HUES6 (cell line): ENCODE data around the gene FOXN4.

Source experiments
- H3K27ac ChIP-seq: 2 replicates; pipeline ENCODE4 v1.7.0; 2013; ENCODE audit warnings: low read depth, mild to moderate bottlenecking, low read length, inconsistent platforms
- H3K27me3 ChIP-seq: 2 replicates; pipeline ENCODE4 v1.6.1; 2013; ENCODE audit warnings: low read length; ENCODE audit not compliant: control insufficient read depth, insufficient read depth
- H3K36me3 ChIP-seq: 2 replicates; pipeline ENCODE4 v1.6.1; 2013; ENCODE audit warnings: low read length; ENCODE audit not compliant: control insufficient read depth, insufficient read depth
- H3K4me1 ChIP-seq: 2 replicates; pipeline ENCODE4 v1.6.1; 2013; ENCODE audit warnings: low read length; ENCODE audit not compliant: control insufficient read depth, insufficient read depth
- H3K4me3 ChIP-seq: 2 replicates; pipeline ENCODE4 v1.5.1; 2013; ENCODE audit warnings: low read depth, low read length
- H3K9ac ChIP-seq: one replicate; pipeline ENCODE4 v1.6.1; 2013; ENCODE audit warnings: mild to moderate bottlenecking, low read length
- H3K9me3 ChIP-seq: 2 replicates; pipeline ENCODE4 v1.6.1; 2013; ENCODE audit warnings: low read depth, low read length; ENCODE audit not compliant: control insufficient read depth, insufficient read depth

The FOXN4 gene

DNA sequence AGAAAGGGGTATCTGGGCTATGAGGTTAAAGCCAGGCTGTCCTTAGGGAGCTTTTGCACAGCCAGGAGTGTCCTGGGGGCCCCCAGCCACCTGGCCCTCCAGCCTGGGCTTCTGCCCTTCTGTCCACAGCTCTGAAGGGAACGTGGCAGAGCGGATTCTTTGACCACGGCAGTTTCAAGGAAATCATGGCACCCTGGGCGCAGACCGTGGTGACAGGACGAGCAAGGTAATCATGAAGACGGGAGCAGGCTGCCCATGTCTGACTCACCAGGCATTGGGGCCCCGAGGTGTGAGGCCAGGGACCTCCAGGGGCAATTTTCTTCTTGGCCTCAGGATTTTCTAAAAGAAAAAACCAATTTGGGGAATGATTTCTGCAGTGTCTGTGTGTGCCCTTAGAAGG is 53.1 kb downstream of the FOXN4 start:
- H3K27me3 ChIP-seq, result no peaks in the 10 kb centered on the region
- H3K27ac ChIP-seq, result no peak overlapping the region
- no peak overlapping the region for H3K9ac ChIP-seq
- H3K9me3 ChIP-seq, result peaks cover 17% of the 10 kb centered on the region
- no peak overlapping the region for H3K4me3 ChIP-seq
- H3K4me1 ChIP-seq, result peaks cover 3% of the 10 kb centered on the region
- H3K36me3 ChIP-seq, result peaks cover 9% of the 10 kb centered on the region; the same call in 1 of the 2 replicates

DNA sequence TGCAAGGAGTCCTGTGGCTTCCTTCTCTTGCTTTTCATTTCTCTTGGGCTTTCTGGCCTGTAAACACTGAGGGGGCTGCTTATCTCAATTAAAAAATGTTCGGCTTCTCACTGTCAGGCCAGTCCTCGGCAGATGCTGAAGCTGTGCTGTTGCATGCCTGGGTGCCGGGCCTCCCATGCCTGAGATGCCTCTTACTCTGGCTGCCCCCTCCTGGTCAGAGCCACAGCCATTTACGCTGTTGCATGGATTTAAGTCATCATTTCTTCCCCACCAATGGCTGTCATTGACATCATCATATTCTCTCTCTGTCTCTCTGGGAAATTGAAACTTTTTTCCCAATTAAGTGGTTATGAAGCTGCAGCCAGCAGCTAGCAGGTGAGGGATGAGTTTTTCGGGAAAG is 53.7 kb downstream of the FOXN4 start:
- Histone ChIP-seq H3K27ac (no peak overlapping the region), H3K4me3 (no peak overlapping the region), H3K9ac (no peak overlapping the region)

DNA sequence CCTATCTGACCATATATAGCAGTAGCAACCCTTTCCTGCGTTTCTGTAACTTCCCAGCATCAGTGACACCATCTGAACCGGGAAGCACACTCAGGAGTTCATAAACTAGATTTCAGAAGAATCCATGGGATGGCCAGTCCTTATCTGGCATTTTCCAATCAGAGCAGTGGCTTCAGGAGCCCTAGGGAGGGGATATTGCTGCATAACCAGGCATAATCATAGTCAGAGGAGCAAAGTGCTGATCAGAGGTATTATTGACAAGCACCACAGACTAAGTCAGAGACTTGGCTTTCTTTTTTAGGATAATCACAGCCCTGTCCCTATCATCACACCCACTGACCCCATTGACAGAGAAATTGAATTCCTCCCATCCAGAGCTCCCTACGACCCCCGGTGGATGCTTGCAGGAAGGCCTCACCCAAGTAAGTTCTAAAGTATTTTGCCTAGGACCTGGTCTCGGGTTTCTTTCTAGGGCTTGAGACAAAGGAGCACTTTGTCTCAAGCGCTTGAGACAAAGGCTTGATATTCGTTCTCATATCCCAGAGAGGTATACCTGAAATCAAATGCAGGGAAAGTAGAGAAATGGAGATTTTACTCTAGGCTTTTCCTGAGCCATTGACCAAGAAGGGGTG is 55.1 kb downstream of the FOXN4 start:
- H3K27me3 ChIP-seq, result no peaks in the 10 kb centered on the region
- H3K27ac ChIP-seq, result no peak overlapping the region
- H3K4me1 ChIP-seq, result no peaks in the 10 kb centered on the region
- no peak overlapping the region for H3K9ac ChIP-seq
- no peak overlapping the region for H3K4me3 ChIP-seq
- peaks cover 5% of the 10 kb centered on the region; the same call in 1 of the 2 replicates for H3K36me3 ChIP-seq
- H3K9me3 ChIP-seq, result peaks cover 17% of the 10 kb centered on the region

More for the DNA sequence above, 53.7 kb downstream of the FOXN4 start:
- Histone ChIP-seq H3K4me1 (no peaks in the 10 kb centered on the region; the same call in 1 of the 2 replicates), H3K27me3 (no peaks in the 10 kb centered on the region), H3K36me3 (peaks cover 9% of the 10 kb centered on the region; the same call in 1 of the 2 replicates), H3K9me3 (peaks cover 17% of the 10 kb centered on the region)

DNA sequence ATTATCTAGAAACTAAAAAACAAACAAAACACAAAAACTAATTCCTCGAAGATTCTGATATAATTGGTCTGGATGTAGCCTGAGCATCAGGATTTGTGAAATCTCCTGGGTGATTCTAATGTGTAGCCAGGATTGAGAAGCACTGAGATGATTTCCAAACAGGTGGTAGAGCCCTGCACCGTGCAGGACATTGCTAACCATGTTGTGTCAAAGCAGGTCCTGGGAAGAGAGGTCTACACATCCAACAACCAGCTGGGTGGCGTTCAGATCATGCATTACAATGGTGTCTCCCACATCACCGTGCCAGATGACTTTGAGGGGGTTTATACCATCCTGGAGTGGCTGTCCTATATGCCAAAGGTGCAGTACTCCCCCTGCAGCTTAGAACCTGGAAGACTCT is 56.3 kb downstream of the FOXN4 start:
- H3K4me1 ChIP-seq, result no peaks in the 10 kb centered on the region
- H3K9me3 ChIP-seq, result peaks cover 17% of the 10 kb centered on the region
- no peaks in the 10 kb centered on the region for H3K27me3 ChIP-seq
- no peak overlapping the region for H3K4me3 ChIP-seq
- H3K27ac ChIP-seq, result no peak overlapping the region
- H3K36me3 ChIP-seq, result peaks cover 5% of the 10 kb centered on the region; the same call in 1 of the 2 replicates
- no peak overlapping the region for H3K9ac ChIP-seq

DNA sequence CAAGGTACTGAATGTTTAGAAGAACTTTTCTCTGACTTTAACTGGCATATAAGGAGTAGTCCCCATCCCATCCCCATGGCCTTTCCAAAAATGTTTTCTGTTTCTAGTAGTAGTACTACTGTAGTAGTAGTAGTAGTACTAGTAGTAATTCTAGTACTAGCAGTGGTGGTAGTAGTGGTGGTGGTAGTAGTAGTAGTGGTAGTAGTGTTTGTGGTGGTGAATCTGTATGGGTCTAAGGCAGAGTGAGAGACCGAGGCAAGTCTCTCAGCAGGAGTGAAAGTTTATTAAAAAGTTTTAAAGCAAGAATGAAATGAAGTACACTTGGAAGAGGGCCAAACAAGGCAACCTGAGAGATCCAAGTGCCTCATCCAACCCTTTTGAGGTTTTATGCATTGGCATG is 58.6 kb downstream of the FOXN4 start:
- H3K9me3 ChIP-seq, result peaks cover 17% of the 10 kb centered on the region
- H3K4me3 ChIP-seq, result no peak overlapping the region
- no peaks in the 10 kb centered on the region for H3K4me1 ChIP-seq
- no peak overlapping the region for H3K27ac ChIP-seq
- H3K9ac ChIP-seq, result no peak overlapping the region
- peaks cover 14% of the 10 kb centered on the region; the same call in 1 of the 2 replicates for H3K36me3 ChIP-seq
- no peaks in the 10 kb centered on the region for H3K27me3 ChIP-seq

DNA sequence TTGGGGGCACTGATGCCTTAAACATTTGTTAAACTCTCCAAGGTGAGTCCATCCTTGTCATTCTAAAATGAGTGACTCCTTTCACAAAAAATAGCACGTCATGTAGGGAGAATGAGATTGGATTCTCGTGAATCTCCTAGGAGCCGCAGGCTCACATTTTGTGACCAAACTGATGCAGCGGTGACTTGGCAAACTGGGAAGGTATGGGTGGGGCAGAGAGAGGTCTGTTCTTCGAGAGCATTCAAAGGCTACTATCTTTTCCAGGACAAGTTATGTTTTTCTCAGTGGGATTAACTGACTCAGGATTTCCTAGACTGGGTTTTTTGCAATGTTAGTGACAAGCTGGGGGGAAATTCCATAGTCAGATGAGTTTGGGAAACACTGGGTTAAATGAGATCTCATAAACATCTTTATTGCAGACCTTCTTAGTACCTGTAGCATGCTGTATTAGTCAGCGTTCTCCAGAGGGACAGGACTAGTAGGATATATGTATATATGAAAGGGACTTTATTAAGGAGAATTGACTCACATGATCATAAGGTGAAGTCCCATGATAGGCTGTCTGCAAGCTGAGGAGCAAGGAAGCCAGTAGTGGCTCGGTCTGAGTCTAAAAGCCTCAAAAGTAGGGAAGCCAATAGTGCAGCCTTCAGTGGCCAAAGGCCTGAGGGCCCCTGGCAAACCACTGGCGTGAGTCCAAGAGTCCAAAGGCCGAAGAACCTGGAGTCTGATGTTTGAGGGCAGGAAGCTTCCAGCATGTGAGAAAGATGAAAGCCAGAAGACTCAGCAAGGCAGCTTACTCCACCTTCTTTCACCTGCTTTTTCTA is 61.0 kb downstream of the FOXN4 start:
- no peaks in the 10 kb centered on the region for H3K4me1 ChIP-seq
- no peak overlapping the region for H3K9ac ChIP-seq
- no peak overlapping the region for H3K27ac ChIP-seq
- peaks cover 16% of the 10 kb centered on the region; the same call in 1 of the 2 replicates for H3K36me3 ChIP-seq
- no peaks in the 10 kb centered on the region for H3K27me3 ChIP-seq
- H3K9me3 ChIP-seq, result peaks cover 4% of the 10 kb centered on the region
- no peak overlapping the region for H3K4me3 ChIP-seq

DNA sequence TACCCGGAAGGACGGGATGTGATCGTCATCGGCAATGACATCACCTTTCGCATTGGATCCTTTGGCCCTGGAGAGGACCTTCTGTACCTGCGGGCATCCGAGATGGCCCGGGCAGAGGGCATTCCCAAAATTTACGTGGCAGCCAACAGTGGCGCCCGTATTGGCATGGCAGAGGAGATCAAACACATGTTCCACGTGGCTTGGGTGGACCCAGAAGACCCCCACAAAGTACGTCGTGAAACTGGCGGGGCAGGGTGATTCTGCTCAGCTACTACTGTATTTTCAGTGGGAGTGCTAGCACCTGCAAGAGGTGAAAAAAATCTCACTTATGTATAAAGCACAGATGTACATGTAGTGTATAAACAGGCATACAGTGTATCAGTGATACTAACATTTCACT is 62.9 kb downstream of the FOXN4 start:
- Histone ChIP-seq H3K27me3 (no peaks in the 10 kb centered on the region), H3K4me1 (no peaks in the 10 kb centered on the region), H3K27ac (no peak overlapping the region), H3K9ac (no peak overlapping the region), H3K9me3 (no peaks in the 10 kb centered on the region), H3K4me3 (no peak overlapping the region), H3K36me3 (peaks cover 19% of the 10 kb centered on the region)

DNA sequence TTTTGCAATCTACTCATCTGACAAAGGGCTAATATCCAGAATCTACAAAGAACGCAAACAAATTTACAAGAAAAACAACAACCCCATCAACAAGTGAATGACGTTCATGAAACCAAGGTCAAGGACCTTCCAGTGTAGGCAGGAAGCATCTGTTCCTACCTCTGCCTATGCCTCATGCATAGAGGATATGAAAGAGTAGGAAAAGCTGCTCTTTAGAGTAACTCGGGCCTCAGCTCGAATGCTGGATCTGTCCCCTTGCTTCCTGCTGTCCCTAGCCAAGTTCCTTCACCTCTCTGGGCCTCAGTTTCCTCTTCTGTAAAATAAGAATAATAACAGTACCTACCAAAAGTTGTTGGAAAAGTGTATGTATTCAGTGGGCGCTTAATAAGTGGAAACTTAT is 65.0 kb downstream of the FOXN4 start:
- Histone ChIP-seq H3K27me3 (no peaks in the 10 kb centered on the region), H3K9me3 (no peaks in the 10 kb centered on the region), H3K9ac (no peak overlapping the region), H3K4me1 (no peaks in the 10 kb centered on the region), H3K36me3 (peaks cover 30% of the 10 kb centered on the region), H3K4me3 (no peak overlapping the region), H3K27ac (no peak overlapping the region)

DNA sequence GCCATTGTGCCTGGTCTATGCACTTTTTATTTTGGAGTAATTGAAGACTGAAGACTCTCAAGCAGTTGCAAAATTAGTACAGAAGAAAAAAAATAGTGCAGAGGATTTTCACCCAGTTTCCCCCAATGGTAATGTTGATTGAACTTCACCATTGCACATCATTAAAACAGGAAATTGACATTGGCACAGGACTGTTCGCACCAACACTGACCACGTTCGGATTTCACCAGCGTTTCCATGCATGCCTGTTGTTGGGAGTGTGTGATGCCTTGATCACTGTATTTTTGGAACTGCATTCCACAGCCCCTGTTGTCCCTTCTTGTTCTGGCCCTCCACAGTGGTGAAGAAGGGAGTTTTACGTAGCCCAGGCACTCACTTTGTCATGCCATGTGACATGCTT is 67.1 kb downstream of the FOXN4 start:
- Histone ChIP-seq H3K4me1 (no peaks in the 10 kb centered on the region), H3K36me3 (peaks cover 36% of the 10 kb centered on the region)

DNA sequence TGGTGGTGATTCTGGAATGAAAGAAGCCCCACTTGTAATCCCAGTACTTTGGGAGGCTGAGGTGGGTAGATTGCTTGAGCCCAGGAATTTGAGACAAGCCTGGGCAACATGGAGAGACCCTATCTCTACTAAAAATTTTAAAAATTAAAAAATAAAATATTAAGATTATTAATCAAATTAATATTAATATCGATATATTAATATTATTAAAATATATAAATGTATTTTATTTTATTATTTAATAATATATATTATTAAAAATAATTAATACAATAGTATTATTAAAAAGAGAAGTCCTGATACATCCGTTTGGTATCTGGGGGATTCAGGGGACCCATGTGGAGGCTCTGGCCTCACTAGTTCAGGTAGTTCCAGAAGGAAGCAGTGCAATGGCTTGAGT is 68.7 kb downstream of the FOXN4 start:
- peaks cover 27% of the 10 kb centered on the region for H3K36me3 ChIP-seq
- no peaks in the 10 kb centered on the region for H3K4me1 ChIP-seq
- H3K4me3 ChIP-seq, result no peak overlapping the region
- no peak overlapping the region for H3K9ac ChIP-seq
- H3K27ac ChIP-seq, result no peak overlapping the region
- H3K27me3 ChIP-seq, result no peaks in the 10 kb centered on the region
- no peaks in the 10 kb centered on the region for H3K9me3 ChIP-seq

More for the DNA sequence above, 67.1 kb downstream of the FOXN4 start:
- H3K27me3 ChIP-seq, result no peaks in the 10 kb centered on the region
- H3K9me3 ChIP-seq, result no peaks in the 10 kb centered on the region
- no peak overlapping the region for H3K9ac ChIP-seq
- no peak overlapping the region for H3K27ac ChIP-seq
- H3K4me3 ChIP-seq, result no peak overlapping the region

DNA sequence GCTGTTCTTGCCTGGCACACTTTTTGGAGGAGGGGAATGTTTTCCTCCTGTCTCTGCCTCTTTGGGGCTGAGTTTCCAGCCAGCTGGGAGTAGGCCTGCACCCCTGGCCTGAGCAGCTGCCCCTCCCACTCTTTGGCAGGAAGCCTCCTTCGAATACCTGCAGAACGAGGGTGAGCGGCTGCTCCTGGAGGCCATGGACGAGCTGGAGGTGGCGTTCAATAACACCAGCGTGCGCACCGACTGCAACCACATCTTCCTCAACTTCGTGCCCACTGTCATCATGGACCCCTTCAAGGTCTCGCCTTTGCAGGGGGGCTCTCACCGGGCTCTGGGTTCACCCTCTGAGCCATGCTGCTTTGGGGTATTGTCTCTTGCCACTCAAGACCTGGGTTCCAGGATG is 69.4 kb downstream of the FOXN4 start:
- Histone ChIP-seq H3K27me3 (no peaks in the 10 kb centered on the region), H3K4me3 (no peak overlapping the region), H3K9ac (no peak overlapping the region), H3K27ac (no peak overlapping the region), H3K9me3 (no peaks in the 10 kb centered on the region), H3K36me3 (peaks cover 27% of the 10 kb centered on the region), H3K4me1 (no peaks in the 10 kb centered on the region)
